ENCODE measurements around the gene METAP2. TPM values are rescaled to one million over a fixed set of nuclear protein-coding genes. Genes with fewer than 3 reads are reported as not detected.

The METAP2 gene
- total RNA-seq, 2 donors from 2014 or later = 38.2 to 55.0 TPM

DNA sequence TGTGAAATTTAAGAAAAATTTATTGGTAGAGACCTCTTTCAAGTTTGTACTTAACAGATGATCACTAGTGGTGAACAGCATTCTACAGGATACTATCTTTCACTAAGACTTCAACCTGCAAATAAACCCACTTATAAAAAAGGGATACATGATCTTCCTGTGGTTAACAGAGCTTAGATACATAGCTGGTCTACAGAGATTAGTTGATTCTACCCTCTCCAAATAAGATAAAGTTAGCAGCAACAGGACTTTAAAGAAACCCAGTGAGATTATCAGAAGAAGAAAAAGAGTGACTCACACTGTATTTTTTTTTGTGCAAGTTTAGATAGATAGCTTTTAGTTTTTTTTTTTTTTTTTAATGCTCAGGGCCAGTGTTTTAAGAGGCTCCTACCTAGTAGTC lies 42.8 kb downstream of the METAP2 start:
- H3K4me1 ChIP-seq = peaks cover 10% of the 10 kb centered on the region
- DNase-seq = no peak
- TF ChIP-seq CTCF (IDR thresholded peaks at IDR 0.05) = no peak
- TF ChIP-seq POLR2A (IDR thresholded peaks at IDR 0.05) = no peak
- no peak overlapping the region for H3K27ac ChIP-seq
- H3K4me3 ChIP-seq = no peak overlapping the region
- H3K36me3 ChIP-seq (replicated peaks in 1 of 2; ENCODE audit: insufficient read depth in 1 of 2, low read depth in 2 of 2) = peaks cover 4 to 19% of the 10 kb centered on the region in 2 donors
- intact Hi-C loops (cut with DNase I) = no loop called here
- ATAC-seq = no peak
- H3K27me3 ChIP-seq = no peaks in the 10 kb centered on the region
- no peaks in the 10 kb centered on the region for H3K9me3 ChIP-seq

GRCh38 chr12:95517246-95517645 lies 43.3 kb downstream of the METAP2 start:
- Histone ChIP-seq H3K4me3 (no peak overlapping the region), H3K27ac (no peak overlapping the region), H3K27me3 (no peaks in the 10 kb centered on the region), H3K9me3 (no peaks in the 10 kb centered on the region), H3K36me3 (replicated peaks in 1 of 2; ENCODE audit: insufficient read depth in 1 of 2, low read depth in 2 of 2) (peaks cover 3 to 14% of the 10 kb centered on the region in 2 donors), H3K4me1 (peaks cover 10% of the 10 kb centered on the region)
- no peak for ATAC-seq
- intact Hi-C loops (cut with DNase I) = no loop called here
- DNase-seq = no peak
- no peak for TF ChIP-seq CTCF (IDR thresholded peaks at IDR 0.05)
- TF ChIP-seq POLR2A (IDR thresholded peaks at IDR 0.05) = no peak

DNA sequence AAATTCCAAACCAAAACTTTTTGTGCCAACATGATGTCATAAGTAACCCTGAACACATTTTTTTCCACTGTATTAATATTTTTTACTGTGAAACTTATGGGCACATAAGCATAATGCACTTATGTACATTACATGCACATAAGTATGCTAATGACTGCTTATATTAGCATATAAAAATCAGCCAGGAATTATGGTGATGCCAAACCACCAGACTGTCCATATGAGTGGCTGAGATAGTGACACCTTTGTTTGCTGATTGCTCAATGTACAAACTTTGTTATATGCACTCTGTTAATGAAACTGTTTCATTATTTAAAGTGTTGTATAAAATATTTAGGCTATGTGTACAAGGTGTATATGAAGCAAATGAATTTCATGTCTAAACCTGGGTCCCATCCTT lies 45.0 kb downstream of the METAP2 start:
- DNase-seq (no peak), ATAC-seq (no peak)
- H3K4me1 ChIP-seq = peaks cover 10% of the 10 kb centered on the region
- H3K27me3 ChIP-seq = no peaks in the 10 kb centered on the region
- peaks cover 0 to 3% of the 10 kb centered on the region in 2 donors for H3K36me3 ChIP-seq (replicated peaks in 1 of 2; ENCODE audit: insufficient read depth in 1 of 2, low read depth in 2 of 2)
- no peak overlapping the region for H3K27ac ChIP-seq
- no peak overlapping the region for H3K4me3 ChIP-seq
- intact Hi-C loops (cut with DNase I) = no loop called here
- no peaks in the 10 kb centered on the region for H3K9me3 ChIP-seq
- no peak for TF ChIP-seq POLR2A (IDR thresholded peaks at IDR 0.05)

DNA sequence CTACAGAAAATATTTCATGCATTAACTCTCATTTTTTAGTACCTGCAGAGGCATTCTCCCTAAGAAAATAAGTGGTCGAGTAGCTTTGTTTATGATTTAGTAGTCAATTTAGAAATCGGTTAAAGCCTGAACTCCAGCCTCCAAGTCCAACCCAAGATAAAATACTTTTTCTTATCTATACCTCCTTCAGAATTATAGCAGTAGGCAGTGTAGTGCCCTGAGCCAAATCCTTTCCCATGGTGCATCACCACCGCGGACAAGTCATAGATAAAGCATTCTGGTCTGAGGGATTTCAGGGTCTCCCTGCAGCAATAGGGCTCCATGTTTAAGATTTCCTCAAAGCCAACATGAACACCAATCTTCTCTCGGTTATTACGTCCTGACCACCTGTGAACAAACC lies 46.9 kb downstream of the METAP2 start:
- Histone ChIP-seq H3K27me3 (no peaks in the 10 kb centered on the region), H3K27ac (no peak overlapping the region), H3K4me3 (no peak overlapping the region), H3K4me1 (peaks cover 10% of the 10 kb centered on the region), H3K36me3 (replicated peaks in 1 of 2; ENCODE audit: insufficient read depth in 1 of 2, low read depth in 2 of 2) (no peaks in the 10 kb centered on the region), H3K9me3 (no peaks in the 10 kb centered on the region)
- 78 to 80% methylated on average over 6 of the region's 6 CpGs for WGBS, 2 donors
- DNase-seq (no peak), ATAC-seq (no peak)
- TF ChIP-seq CTCF (IDR thresholded peaks at IDR 0.05) = no peak
- no peak for TF ChIP-seq POLR2A (IDR thresholded peaks at IDR 0.05)
- intact Hi-C loops (cut with DNase I) = no loop called here

- 88 to 93% methylated on average over 8 of the region's 8 CpGs for WGBS, 2 donors
- intact Hi-C loops (cut with DNase I) = no loop called here
- ATAC-seq (no peak), DNase-seq (no peak)
- no peaks in the 10 kb centered on the region for H3K9me3 ChIP-seq
- TF ChIP-seq POLR2A (IDR thresholded peaks at IDR 0.05) = no peak
- no peak for TF ChIP-seq CTCF (IDR thresholded peaks at IDR 0.05)
- H3K4me1 ChIP-seq = no peaks in the 10 kb centered on the region
- no peak overlapping the region for H3K27ac ChIP-seq
- H3K36me3 ChIP-seq (replicated peaks in 1 of 2; ENCODE audit: insufficient read depth in 1 of 2, low read depth in 2 of 2) = no peaks in the 10 kb centered on the region
- no peak overlapping the region for H3K4me3 ChIP-seq
- H3K27me3 ChIP-seq = no peaks in the 10 kb centered on the region
Measured at GRCh38 chr12:95522692-95523091, 48.7 kb downstream of the METAP2 start.
